HG02840 (cell line): ENCODE results near the gene MS4A4A.
"Not testable (repeated sequence)": the region's sequence is repeated elsewhere in the genome, so short reads cannot be mapped to it uniquely, and the experiment has no call there.

Experiments used
- ATAC-seq: cut with Tn5 transposase; IDR thresholded peaks from one replicate; pipeline ENCODE4 v1.9.1; 2021; ENCODE audit warnings: mild to moderate bottlenecking, moderate library complexity, moderate number of reproducible peaks; ENCODE audit not compliant: unreplicated experiment, low FRiP score

MS4A4A gene

DNA sequence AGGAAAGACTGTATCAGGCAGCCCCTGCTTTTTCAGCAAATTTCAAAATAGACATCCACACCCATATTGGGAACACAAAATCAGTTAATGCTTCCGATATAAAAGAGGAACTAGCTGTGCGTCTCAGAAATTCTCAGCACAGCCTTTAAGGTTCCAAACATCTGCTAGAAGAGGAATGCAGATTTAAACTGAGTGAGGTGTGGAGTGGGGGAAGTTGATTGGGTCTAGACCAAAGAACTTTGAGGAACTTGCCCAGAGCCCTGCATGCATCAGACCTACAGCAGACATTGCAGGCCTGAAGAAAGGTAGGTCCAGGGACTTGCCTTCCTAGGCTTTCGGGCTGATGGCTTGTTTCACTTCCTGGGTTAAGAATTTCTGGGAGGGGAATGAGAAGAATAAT lies at the start of gene MS4A4A:
Gene MS4A4A, plus strand, starts transcription at position 255 of the 400 bp plus-strand sequence. Its CDS starts 10 bp downstream, at position 265.
- ATAC-seq = no peak

DNA sequence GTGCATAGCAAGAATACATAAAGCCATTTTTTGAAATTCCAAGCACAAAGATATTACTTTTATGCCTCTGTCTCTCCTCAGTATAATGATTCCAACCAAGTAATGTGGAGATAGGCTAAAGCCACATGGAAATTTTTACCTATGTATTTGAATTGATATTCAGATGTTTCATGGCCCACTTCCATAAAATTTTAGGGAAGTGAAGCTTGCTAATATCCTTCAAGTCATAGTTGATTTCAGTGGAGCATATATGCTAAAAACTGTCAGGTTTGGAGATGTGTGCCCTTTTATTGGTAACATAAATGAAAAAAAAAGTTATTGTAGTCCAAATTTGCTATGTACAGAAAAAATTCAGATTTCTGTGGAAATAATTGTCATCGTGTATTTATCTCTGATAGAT lies 49.8 kb upstream of the MS4A4A start:
- ATAC-seq = no peak

DNA sequence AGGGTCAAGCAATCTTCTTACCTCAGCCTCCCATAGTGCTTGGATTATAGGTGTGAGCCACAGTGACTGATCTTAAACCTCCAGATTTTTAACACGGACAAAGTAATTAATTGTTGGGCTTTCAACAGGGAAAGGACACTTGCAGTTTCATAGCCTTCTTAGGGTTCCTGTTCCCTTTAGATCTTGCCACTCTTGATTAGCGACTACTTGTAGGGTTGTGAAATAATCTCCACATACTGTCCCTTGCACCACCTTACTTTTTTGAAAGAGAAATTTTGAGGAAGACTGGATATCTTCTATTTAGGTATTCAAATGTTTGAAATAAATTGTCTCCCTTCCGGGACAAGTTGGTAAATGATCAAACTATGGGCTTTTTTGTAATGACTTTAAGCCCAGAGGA lies 45.1 kb upstream of the MS4A4A start:
- ATAC-seq = no peak

GRCh38 chr11:60240662-60241061 lies 39.8 kb upstream of the MS4A4A start:
- no peak for ATAC-seq

GRCh38 chr11:60241786-60242185 lies 38.7 kb upstream of the MS4A4A start:
- ATAC-seq = no peak

- ATAC-seq = no peak
Observed at GRCh38 chr11:60242740-60243239, 37.7 kb upstream of the MS4A4A start, which contains the start of gene MS4A4E. Gene MS4A4E, minus strand, starts transcription at chr11:60243137. Its CDS starts 13,082 bp downstream, at chr11:60230055.

GRCh38 chr11:60251485-60252212 lies 28.8 kb upstream of the MS4A4A start:
- ATAC-seq = no peak

DNA sequence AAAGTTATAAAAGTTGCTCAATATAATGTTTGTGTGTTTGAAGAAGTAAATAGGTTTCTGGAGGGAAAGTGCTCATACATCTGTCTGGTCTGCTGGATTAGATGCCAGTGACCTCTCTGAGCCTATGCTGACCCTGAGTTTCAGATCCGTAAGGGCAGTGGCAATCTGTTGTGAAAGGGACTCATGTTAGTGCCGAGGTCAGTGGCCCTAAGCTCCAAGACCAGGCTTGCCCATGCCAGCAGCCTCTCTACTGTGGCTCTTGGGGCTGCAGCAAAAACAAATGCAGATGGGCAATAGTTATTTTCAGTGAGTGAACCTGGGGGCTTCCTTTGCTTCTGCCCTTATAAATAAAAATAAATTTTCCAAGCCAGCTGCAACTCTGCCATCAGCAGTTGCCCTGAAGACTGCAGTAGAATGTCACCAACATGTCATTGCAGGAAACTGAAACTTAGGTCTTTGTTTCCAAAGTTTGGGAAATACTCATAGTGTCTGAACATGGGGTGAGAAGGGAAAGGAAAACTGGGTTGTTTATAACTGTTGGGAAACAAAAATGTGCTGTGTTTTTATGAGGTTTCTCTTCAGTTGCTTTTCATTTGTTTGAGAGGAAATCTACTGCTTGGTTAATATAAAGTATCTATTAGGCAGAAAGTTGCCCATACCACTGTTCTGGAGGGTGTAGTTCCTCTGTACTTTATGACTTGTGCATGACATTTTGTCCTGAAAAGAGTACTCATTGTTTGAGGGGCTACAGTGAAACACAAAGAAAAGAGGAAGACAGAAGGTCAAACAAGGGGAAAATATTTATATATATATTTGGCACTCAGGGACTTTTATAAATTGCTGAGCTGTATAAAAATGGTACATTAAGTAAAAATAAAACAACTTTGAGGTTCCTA lies 28.0 kb upstream of the MS4A4A start:
- no peak for ATAC-seq

- ATAC-seq = no peak
Observed at GRCh38 chr11:60257956-60258722, 22.3 kb upstream of the MS4A4A start.

DNA sequence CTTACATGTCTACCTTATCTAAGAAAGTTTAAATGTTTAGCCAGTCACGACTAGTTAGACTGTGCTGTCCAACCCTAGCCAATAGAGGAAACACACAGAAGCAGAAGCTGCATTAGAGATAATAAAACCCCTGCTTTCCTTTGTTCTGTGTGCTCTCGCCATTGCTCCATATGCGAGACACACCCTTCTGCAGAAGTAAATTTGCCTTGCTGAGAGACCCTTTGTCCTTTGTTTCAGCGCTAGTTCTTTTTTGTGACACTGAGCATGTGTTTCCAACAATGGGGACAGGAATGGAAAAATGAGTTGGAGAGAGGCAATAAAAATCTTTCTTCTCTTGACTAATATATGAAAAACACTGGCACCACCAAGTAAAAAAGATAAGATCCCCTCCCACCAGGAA lies 19.5 kb upstream of the MS4A4A start:
- ATAC-seq = no peak

DNA sequence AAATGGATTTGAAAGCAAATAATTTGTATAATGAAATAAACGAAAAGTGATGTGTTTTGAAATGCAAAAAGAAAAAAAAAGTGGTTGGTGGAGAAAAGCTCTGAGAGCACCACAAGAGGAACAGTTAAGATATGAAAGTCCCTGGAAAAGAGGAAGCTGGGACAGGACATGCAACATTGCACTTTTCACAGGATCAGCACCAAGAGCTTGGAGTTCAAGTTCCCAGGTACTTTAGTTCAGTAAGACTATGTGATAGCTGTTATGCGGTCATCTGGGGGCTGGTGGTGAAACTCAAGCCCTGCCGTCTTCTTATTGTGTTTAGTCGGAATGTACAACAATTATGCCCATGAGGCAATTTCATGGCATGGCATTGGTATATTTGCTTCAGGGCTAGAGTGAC lies 17.1 kb upstream of the MS4A4A start:
- ATAC-seq = no peak

DNA sequence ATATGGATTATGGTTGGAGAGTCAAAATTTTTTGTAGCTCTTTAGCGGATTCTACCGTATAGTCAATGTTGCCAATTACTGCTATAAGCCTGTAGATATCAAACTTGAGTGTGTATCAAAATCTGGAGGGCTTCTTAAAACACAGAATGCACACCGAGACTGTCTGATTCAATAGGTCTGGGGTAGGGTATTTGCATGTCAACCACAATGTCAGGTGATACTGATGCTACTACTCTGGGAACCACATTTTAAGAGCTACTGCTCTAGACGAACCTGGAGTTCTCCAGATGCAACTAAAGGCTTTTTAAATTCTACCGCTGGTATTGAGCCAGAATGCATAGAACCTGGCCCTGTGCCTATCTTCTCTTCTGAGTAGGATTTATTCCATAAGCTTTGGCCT lies 15.8 kb upstream of the MS4A4A start:
- ATAC-seq = no peak

- no peak for ATAC-seq
Observed at GRCh38 chr11:60265373-60266214, 14.9 kb upstream of the MS4A4A start.

DNA sequence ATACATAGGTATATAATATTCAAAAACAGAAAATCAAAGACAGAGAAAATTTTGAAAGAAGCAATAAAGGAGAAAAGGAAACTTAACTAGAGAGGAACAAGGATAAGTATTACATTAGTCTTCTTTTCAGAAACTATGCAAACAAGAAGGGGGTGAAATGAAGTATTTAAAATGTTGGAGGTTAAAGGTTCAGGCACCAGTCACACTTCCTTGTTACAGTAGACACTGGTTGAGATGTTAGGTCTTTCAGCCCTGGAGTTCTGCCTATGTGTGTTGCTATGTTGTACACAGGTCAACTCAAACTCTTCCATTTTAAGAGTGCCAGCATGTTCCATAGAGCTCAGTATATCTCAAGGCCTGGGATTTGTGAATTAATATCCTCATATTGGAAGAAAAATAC lies 6.0 kb upstream of the MS4A4A start:
- ATAC-seq = no peak

DNA sequence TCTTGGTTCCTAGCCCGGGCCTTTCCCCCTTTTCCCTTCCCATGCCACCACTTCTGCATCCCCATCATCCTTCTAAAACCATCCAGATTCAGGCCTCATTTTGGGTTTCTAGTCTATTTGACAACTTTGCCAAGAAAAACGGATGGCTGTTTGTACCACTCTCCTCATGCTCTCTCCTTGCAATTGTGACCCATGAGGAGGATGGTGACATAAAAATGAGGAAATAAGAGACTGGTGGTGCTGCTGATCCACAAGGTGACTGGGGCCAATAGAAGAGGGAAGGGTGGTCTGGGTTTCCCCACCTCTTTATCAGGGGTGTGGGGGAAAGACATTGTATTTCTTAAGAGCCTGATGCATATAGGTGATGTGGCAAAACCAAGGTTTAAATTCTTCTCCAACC lies 1.0 kb downstream of the MS4A4A start:
- no peak for ATAC-seq

DNA sequence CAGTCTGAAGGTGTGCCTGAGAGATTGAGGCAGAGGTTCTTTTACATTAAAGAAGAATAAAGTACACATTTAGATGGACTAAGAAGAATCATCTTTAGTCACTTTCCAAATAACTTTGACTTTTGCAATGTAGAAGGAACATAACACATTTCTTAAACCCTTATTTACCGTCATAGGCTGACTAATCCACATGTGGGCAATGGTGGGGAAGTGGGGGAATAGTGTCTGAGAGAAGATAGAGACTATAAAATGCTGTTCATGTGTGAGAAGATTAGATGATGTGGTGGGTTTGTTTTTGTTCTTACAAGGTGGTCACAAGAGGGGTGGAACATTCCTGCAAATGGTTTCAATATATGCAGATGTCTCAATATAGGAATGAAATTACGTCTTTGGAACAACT lies 1.8 kb downstream of the MS4A4A start:
- no peak for ATAC-seq

DNA sequence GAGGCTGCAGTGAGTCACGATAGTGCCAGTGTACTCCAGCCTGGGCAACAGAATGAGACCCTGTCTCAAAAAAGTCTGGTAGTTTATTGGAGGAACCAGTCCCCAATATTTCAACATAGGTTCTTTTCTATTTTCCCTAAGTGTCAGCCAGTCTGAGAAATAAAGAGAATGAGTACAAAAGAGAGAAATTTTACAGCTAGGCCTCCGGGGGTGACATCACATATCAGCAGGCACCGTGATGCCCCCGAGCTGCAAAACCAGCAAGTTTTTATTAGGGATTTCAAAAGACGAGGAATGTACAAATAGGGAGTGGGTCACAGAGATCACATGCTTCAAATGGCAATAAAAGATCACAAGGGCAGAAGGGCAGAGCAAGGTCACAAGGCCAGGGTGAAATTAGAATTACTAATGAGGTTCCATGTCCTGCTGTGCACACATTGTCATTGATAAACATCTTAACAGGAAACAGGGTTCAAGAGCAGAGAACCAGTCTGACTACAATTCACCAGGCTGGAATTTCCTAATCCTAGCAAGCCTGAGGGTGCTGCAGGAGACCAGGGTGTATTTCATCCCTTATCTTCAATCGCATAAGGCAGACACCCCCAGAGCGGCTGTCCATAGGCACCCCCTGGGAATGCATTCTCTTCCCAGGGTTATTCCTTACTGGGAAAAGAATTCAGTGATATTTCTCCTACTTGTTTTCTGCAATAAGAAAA lies 5.1 kb downstream of the MS4A4A start:
- ATAC-seq = not testable (repeated sequence)

- ATAC-seq = no peak
Observed at GRCh38 chr11:60288531-60288930, 8.1 kb downstream of the MS4A4A start.

DNA sequence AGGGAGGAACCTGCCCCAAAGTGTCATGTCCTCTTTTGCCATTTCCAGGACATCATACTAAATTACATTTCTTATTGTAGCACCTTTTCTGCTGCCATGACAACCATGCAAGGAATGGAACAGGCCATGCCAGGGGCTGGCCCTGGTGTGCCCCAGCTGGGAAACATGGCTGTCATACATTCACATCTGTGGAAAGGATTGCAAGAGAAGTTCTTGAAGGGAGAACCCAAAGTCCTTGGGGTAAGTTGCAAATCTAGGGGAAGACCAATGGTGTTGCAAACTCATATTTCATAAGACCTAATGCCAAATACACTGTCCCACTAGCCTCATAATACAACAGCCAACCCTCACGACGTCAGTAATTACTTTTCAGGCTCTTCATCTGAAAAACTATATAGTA lies 11.7 kb downstream of the MS4A4A start:
- no peak for ATAC-seq
